Measurements from ENCODE around the gene CHIA.

CHIA gene

DNA sequence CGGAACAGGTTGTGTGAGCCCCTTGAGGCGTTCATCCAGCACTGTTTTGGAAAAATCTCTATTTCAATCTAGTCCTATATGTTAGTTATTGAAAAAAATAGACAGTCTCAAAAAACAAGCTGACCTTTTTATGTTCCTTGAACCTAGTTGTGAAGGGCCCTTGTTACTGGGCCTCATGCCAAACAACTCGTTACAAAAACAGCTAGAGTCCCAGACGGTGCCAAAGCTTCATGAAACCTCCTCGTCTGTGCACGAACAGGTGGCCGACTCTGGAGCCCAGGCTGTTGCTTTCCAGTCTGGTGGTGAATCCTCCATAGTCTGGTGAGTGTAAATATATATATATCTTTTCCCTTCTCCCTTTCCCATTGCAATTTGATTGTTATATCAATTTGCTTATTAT, at the start of gene CHIA:
Gene CHIA (plus strand): TSS at position 222 of the 400 bp plus-strand sequence. CDS start 19,617 bp downstream, outside the sequence.
- DNase-seq (ENCODE audit: low spot score), result no peak

DNA sequence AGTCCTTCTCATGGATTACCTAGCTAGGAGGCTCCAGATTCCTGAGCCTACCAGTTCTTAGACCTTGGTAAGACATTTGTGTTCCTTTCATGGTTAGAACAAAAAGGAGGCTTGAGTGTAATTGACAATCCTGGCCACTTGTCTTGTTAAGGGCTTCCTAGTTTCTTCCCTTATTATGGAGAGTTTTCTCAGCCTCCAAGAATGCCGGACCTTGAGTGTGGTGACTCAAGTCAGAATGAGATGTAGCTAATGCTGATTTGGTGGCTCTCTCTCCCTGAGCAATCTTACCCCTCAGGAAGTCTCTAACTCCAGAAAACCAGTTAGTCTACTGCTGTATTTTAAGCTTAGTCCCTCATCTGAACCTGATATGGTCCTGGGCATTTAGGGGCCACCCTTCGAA, 48.9 kb upstream of the CHIA start:
- no peak for DNase-seq (ENCODE audit: low spot score)

DNA sequence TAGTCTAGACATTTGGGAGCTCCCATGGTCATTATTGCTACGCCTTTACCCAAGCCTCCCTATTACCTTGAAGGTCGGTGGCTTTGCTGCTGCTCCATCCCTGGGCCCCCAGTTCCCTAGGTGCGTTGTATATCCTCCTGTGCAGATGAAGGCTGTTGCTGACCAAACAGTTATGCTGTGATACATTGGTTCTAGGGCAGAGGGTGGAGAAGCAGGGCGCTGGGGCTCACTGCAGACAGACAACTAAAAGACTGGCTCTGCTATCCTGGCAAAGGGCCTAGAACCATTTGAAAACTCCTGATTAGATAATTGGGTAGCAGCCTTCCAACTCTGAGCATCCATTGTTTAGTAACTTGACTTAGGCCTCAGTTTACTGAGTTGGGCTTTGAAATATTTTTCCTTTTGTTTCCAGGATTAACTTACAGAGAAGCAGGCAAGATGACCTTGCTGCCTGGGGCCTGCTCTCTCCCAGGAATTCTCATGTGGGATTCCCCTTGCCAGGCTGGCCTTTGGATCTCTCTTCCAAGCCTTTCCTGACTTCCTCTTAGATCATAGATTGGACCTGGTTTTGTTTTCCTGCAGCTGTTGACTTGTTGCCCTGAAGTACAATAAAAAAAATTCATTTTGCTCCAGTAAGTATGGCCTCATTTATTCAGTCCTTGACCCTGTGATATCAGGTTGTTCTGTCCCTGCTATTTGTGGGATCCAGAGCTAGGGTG, 47.7 kb upstream of the CHIA start:
- no peak for DNase-seq (ENCODE audit: low spot score)

DNA sequence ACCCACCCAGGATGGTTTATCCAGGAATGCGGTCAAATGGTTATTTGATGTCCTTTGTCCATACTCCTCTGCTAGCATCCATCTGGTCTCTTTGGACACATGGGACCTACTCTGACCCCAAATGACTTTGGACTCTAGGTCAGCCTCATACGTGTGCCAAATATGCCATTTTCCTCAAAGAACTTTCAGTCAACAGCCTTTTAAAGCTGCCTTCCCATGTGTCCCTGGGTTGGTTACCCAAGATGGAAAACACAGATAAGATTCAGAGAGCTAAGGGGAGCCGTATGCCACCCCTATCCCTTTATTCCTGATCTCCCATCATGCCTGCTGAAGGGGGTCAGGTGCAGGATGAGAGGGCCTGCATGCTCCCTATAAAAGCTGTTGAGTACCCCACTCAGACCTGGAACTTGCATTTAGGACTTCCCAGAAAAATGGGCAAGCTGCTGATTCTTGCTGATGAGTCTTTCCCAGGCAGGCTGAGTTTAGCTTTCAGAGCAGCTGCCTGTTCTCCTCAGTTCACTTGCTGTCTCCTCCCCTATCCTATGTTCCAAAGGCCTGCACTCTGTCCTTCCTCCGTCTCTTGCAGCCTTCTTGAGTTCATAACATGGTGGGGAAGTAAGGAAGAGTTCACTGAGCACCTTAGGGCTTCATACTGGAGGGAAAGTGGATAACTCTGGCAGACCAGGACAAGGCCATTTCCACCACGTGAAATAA, 43.4 kb upstream of the CHIA start:
- DNase-seq (ENCODE audit: low spot score), result no peak

DNA sequence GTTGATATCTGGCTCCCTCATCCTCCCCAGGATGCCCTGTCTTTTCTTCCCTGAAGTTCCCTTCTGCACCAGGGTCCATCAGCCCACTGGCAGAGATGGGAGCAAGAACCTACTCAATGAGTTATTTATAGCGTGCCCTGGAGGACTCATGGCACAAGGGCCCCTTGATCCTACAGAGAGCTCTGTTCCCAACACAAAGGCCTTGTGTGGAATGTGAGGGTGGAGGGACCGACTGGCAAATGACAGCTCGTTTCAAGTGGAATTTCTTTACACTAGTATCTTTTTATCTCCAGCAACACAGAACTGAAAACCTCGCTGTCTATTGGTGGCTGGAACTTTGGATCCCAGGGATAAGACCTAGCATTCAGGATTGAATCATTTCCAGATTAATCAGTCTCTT, 40.7 kb upstream of the CHIA start:
- DNase-seq (ENCODE audit: low spot score), result no peak

DNA sequence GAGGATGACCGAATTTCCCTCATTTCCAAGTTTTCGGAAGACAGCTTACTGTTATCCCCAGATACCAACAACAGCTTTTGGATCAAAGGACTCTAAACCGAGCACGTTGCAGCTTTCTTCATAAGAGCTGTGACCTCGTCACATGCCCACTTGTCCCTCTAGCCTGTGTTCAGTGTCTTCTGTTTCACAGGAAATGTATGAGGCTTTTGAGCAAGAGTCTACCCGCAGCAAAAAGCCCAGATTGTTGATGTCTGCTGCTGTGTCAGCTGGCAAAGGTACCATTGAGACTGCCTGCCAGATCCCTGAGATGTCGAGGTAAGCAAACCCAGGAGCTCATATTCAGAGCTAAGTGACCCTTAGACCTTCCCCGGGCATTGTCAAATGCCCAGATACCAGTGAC, 39.1 kb upstream of the CHIA start:
- DNase-seq (ENCODE audit: low spot score), result no peak

DNA sequence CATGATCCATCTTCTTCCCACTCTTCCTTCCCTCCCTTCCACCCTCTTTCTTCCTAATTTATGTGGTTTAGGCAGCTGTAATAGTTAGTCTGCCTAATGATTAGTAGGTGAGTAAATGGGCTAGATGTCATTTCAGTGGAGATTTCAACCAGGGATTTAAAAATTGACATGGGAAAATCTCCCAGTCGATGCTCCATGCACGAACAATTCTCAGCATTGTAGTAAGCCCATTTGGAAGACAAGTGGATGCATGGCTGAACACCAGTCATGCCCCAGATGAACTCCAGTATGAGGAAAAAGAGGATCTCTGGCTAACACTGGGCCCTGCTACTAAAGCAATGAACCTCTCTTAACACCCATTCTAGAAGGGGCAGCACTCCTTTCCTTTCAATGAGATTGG, 37.9 kb upstream of the CHIA start:
- DNase-seq (ENCODE audit: low spot score), result no peak

DNA sequence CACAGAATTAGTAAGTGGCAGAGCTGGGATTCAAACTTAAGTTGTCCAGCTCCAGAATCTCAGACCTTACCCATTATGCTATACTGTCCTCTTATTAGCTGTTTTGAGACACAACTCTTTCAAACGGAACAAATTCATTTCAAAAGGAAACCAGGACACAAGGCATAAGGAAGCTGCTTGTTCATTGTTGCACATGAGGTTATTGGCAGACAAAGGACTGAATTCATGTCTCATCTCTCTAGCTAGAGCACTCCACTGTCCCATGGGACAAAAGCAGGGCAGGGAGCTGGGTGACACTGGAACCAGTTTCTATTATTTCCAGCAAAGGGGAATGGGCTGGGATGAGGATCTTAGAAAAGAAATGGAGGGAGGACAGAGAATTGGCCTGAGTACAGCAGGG, 36.8 kb upstream of the CHIA start:
- DNase-seq (ENCODE audit: low spot score), result no peak

DNA sequence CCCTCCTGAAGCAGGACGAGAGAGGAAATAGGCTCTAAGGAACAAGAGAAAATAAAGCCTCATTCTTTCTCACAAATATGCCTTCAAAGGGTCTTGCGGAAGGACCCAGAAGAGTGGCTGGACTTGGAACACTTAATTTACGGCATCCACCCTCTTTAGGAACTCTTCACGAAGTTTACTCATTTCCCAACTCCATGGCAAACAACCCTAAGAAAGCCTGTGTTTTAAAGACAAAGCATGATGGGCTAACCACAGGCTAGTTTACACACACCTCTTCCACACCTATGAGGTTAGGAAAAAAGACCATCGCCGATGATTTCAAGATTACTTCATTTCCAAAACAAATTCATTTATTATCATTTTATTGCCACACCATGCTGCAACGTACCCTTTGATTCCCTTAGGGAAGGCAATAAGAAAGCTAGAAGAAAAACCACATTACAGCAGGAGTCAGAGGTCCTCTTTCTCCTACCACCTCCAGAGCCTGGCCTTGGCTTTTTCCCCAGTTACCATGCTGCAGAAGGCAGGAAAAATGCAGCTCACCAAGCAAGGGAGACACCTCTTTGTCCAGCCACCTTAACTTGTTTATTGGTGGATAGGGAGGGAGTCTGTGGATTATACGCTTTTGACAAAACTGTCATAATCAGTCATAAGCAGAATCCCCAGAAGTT, 33.5 kb upstream of the CHIA start:
- no peak for DNase-seq (ENCODE audit: low spot score)

DNA sequence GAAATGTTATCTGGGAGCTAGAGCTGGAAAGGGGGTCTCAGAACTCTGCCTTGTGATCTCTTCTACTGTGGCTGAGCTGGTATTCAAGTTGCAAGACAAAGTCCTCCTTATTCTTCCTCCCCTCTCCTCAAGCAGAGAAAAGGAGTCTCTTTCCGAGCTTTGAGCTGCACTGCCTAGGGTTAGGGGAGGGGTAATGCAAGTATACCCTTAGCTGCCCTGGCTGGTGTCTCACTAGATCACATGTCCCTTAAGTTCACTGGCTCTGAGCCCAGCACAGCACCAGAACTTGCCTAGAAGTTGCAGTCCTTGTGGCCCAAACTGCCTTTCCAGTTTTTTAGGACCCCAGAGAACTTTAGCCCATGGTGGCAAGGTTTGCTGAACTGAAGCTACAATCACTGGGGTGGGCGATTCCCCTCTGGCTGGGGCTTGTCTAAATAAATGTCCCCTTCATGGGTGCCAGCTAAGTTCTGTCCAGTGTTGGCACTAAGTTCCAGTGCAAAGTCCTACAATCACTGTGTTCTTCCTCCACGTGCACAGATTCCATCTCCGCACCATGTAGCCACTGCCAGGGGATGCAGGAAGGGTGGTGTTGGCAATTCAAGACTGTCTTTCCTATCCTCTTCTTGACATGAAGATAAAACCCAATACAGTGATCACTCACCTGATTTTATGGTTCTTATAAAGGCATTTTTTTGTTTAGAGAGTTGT, 22.7 kb upstream of the CHIA start:
- DNase-seq (ENCODE audit: low spot score), result no peak

DNA sequence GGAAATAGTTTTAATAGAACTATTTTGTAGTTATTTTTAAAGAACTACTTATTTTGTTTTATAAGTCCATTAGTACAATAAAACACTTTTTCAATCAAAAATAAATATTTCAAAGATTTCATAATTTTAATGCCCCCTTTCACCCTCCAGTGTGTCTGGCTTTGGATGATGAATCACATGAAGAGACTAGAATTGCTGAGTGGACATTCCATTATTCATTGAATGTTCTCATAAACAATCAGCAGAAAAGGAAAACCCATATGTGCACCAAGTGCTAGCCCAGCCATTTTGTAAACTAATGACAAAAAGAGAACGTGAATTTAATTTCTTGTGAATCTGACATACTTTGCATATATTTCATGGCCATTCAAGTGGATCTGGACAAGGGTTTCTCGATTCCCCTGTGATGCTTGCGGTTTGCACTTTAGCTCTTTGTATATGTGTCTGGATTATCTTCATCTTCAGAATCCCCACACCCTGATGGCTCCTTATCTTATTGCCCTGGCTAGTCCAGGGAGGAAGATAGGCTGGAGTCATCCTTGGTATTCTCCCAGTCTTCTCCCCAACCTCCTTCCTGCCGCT, 20.7 kb upstream of the CHIA start:
- no peak for DNase-seq (ENCODE audit: low spot score)

DNA sequence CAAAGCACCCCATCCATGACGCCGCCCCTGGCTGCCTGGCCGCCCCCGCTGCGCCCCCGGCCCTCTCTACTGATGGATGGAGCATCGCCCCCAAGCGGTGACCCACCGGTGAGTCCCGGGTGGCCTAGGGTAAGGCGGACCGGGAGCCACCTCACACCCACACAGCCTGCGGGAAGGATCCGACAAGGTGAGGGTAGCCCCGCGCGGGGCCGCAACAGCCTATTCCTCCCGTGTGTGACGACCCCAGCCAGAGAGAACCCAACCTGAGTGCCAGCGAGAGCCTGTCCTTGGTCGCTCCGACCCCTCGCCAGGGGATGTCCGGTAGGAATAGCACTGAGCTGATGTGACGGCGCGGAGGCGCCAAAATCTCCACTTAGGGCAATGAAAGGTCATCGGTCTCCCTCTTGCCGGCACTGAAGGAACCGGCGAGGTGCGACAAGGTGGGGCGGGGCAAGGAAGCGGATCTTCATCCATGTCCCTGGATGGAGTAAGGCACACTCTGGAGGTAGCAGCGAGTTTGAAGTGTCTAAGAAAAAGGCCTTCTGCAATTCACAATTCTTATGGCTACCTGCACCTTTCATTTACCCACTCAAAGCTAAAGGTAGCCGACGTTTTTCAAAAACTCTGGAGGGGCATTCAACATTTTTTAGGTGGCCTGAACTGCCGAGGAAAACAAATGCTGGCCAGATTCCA, 19.7 kb upstream of the CHIA start:
- DNase-seq (ENCODE audit: low spot score), result no peak

DNA sequence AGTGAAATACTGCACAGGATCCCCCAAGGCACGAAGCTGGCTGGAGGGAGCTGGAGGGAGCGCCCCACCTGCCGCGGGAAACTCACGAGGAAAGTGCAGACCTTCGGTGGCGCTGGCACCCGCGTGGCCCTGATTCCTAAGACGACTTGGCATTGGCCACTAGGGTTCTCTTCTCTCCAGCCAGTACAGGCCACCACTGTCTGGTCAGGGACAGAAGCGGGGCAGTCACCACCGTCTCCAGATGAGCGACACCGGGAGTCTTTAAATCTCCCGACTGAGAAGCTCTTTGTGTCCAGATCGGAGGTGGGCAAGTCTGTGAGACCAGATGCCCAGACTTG, 19.2 kb upstream of the CHIA start:
- no peak for DNase-seq (ENCODE audit: low spot score)

DNA sequence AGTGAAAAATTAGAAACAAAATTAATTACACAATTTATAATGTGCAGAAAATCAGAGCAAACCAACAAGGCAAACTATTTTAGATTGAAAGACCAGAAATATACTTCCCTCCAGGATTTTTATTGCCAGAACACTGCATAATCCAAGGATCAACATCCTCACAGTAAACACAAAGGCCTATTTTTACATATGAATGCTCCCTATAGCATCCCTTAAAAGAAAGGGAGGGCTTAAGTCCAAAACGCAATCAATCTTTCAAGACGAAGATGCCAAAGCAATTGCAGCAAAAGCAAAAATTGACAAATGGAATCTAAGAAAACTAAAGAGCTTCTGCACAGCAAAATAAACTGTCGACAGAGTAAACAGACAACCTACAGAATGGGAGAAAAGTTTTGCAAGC, 18.6 kb upstream of the CHIA start:
- no peak for DNase-seq (ENCODE audit: low spot score)

DNA sequence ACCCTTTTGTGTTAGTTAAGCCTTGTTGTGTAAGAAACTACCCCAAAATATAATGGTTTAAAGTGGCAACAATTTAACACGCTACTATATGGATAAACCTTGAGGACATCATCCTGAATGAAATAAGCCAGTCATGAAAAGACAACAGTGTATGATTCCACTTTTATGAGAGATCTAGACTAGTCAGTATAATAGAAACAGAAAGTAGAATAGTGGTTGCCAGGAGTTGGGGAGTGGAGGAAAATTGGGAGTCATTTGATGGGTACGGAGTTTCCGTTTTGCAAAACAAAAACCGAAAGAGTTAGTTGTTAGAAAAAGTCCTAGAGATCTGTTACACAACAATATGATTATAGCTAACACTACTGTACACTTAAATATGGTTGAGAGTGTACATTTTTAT, 16.0 kb upstream of the CHIA start:
- no peak for DNase-seq (ENCODE audit: low spot score)

DNA sequence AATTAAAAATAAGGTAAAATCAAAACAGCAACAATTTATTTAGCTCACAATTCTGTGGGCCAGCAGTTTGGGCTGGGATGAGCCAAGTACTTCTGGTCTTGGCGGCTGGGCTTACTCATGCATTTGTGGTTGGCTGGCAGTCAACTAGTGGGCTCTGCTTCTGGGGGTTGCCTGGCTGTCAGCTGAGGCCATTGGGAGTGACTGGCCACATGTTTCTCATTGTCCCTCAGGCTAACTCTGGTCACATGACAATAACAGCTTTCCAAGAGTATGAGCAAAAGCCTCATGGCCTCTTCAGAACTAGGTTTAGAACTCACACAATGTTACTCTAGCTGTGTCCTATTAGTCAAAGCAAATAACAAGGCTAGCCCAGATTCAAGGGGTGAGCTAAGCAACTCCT, 15.6 kb upstream of the CHIA start:
- DNase-seq (ENCODE audit: low spot score), result no peak

DNA sequence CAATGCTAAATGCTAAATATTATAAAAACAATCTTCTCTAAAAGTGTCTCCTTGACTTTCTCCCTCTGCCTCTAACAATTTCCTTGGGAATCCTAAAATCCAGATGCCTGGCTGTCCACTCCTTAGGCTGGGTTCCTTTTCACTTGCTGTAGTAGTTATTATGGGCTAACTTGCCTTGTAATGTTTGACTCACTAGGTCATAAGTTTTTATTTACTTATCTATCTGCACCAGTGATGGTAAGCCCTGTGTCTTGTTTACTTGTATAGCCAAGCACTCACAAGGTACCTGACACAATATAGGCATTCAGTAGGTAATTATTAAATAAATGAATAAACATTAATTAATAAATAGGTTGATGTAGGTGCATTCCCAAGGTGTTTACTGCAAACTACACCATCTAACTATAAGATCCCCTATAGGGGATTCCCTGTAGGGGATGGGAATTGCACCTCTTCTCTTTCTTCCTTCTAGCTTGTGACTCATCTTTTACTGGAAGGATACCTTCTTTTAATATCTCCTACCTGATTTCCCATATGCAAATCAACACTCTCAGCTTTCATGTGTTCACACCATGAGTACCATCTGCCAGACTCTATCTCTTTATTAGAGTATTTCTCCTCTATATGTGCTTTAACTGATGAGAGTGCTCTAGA, 14.7 kb upstream of the CHIA start:
- DNase-seq (ENCODE audit: low spot score), result no peak

DNA sequence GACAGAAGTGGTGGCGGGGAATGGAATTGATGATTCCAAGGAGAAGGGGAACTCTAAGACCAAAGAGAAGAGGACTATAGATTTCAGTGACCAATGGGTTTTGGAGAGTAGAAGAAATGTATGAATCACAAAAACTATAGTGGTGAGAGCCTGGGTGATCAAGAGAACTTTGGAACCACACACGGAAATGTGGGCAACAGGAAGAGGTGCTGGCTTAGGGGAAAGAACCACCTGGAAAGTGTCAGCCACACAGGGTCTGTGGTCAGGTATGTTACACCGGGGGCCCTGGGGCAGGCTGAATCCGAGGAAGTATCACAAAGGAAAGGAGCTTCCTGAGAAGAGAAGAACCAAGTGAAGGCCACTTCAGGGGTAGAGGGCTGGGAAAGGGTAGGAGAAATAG, 11.5 kb upstream of the CHIA start:
- no peak for DNase-seq (ENCODE audit: low spot score)

DNA sequence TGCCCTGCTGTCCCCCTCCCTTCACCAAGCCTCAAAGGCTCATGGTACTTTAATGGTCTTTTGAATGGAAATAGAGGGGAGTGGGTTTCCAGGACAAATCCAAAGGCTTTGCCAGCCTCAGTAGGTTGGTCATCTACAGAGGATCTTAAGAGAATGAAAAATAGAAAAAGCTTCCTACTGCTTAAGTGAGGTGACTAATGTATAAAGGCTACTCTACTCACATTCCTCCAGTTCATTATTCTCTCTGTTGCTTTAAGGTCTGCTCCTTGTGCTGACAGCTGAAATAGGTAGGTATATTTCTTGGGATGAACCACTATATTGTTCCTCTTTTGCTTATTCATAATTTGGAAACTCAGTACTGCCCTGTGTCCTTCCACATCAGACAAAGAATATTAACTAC, 10.4 kb upstream of the CHIA start:
- DNase-seq (ENCODE audit: low spot score), result no peak

DNA sequence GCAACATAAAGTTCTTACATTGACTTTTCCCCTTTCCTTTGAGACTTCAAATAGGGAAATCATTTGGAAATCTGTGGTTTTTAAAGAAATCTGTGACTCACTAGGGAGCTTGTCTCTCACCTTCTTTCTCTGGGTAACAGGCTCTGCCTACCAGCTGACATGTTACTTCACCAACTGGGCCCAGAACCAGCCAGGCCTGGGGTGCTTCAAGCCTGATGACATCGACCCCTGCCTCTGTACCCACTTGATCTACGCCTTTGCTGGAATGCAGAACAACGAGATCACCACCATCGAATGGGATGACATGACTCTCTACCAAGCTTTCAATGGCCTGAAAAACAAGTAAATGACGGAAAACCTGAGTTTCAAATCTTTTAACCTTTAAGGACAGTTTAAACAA, 9.2 kb upstream of the CHIA start:
- no peak for DNase-seq (ENCODE audit: low spot score)

DNA sequence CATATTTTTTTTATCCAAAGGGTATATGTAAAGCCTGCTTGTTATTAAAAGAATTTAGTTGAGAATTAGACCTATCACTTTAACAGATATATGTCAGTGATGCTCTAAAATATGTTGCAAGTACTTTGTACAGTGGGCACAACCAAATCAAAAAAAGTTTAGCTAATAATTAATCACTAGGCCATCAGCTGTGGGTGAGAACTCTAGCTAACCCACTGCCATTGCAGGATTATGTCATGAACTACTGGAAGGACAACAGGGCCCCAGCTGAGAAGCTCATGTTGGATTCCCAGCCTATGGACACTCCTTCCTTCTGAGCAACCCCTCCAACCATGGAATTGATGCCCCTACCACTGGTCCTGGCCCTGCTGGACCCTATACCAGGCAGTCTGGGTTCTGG, 6.8 kb upstream of the CHIA start:
- DNase-seq (ENCODE audit: low spot score), result no peak
